Esophagus muscularis mucosa (tissue), 4 donors: ENCODE measurements around the gene TMEM121.

Experiments used
- CTCF ChIP-seq, 3 experiments: fragments of 200-600 bp in 2 of 3; fragments of 450-650 bp in 1 of 3; sonication (generic) in 2 of 3; IDR thresholded peaks; one replicate each; pipeline ENCODE4 v1.5.1; 2017 to 2019; ENCODE audit warnings: antibody characterized with exemption in 3 of 3, mild to moderate bottlenecking in 2 of 3, moderate library complexity in 1 of 3
- EP300 ChIP-seq: sonication (generic); formaldehyde crosslinking; IDR thresholded peaks from one replicate; pipeline ENCODE4 v1.6.1; 2017; ENCODE audit warnings: antibody characterized with exemption
- POLR2A ChIP-seq: fragments of 450-650 bp; IDR thresholded peaks from one replicate; pipeline ENCODE4 v1.6.1; 2017; ENCODE audit warnings: antibody characterized with exemption, moderate library complexity, mild to moderate bottlenecking, low read depth

GRCh38 chr14:105519946-105520698 is 6.3 kb upstream of the TMEM121 start:
- no peak for TF ChIP-seq POLR2A
- TF ChIP-seq CTCF (IDR thresholded peaks at IDR 0.05): no peak
- no peak for TF ChIP-seq EP300
